Measurements from ENCODE around the gene OPRD1. TPM values are rescaled to one million over a fixed set of nuclear protein-coding genes. Genes with fewer than 3 reads are reported as not detected.

Gene OPRD1
- total RNA-seq, 1 experiment from 2014 or later = 0.52 TPM

GRCh38 chr1:28891256-28891655 lies 79.3 kb downstream of the OPRD1 start:
- Histone ChIP-seq H3K4me3 (ENCODE audit: insufficient read depth, low read depth, low read length) (no peak overlapping the region), H3K36me3 (replicated peaks; ENCODE audit: control insufficient read depth, insufficient read depth, low read length) (no peaks in the 10 kb centered on the region), H3K27me3 (ENCODE audit: control insufficient read depth, insufficient read depth, low read length) (peaks cover 9% of the 10 kb centered on the region)
- peak; percentile 9 for DNase-seq

GRCh38 chr1:28893403-28894102 lies 81.6 kb downstream of the OPRD1 start:
- H3K27me3 ChIP-seq (ENCODE audit: control insufficient read depth, insufficient read depth, low read length) = peaks cover 4% of the 10 kb centered on the region; the same call in 1 of the 2 replicates
- DNase-seq = peak; percentile 88
- H3K36me3 ChIP-seq (replicated peaks; ENCODE audit: control insufficient read depth, insufficient read depth, low read length) = no peaks in the 10 kb centered on the region
- no peak overlapping the region for H3K4me3 ChIP-seq (ENCODE audit: insufficient read depth, low read depth, low read length)

- H3K4me3 ChIP-seq (ENCODE audit: insufficient read depth, low read depth, low read length) = no peak overlapping the region
- no peak for DNase-seq
- no peaks in the 10 kb centered on the region for H3K36me3 ChIP-seq (replicated peaks; ENCODE audit: control insufficient read depth, insufficient read depth, low read length)
- no peaks in the 10 kb centered on the region; the same call in 1 of the 2 replicates for H3K27me3 ChIP-seq (ENCODE audit: control insufficient read depth, insufficient read depth, low read length)
These were observed 82.8 kb downstream of the OPRD1 start for GRCh38 chr1:28894785-28895184.

- Histone ChIP-seq H3K27me3 (ENCODE audit: control insufficient read depth, insufficient read depth, low read length) (no peaks in the 10 kb centered on the region; the same call in 1 of the 2 replicates), H3K4me3 (ENCODE audit: insufficient read depth, low read depth, low read length) (no peak overlapping the region), H3K36me3 (replicated peaks; ENCODE audit: control insufficient read depth, insufficient read depth, low read length) (no peaks in the 10 kb centered on the region; the same call in 1 of the 2 replicates)
- DNase-seq = no peak
These were observed 84.1 kb downstream of the OPRD1 start for GRCh38 chr1:28895896-28896608.

GRCh38 chr1:28896609-28896986 lies 84.6 kb downstream of the OPRD1 start:
- DNase-seq = no peak
- H3K36me3 ChIP-seq (replicated peaks; ENCODE audit: control insufficient read depth, insufficient read depth, low read length) = no peaks in the 10 kb centered on the region; the same call in 1 of the 2 replicates
- H3K27me3 ChIP-seq (ENCODE audit: control insufficient read depth, insufficient read depth, low read length) = no peaks in the 10 kb centered on the region; the same call in 1 of the 2 replicates
- no peak overlapping the region for H3K4me3 ChIP-seq (ENCODE audit: insufficient read depth, low read depth, low read length)

GRCh38 chr1:28897789-28898188 lies 85.8 kb downstream of the OPRD1 start:
- Histone ChIP-seq H3K36me3 (replicated peaks; ENCODE audit: control insufficient read depth, insufficient read depth, low read length) (no peaks in the 10 kb centered on the region; the same call in 1 of the 2 replicates), H3K4me3 (ENCODE audit: insufficient read depth, low read depth, low read length) (no peak overlapping the region), H3K27me3 (ENCODE audit: control insufficient read depth, insufficient read depth, low read length) (no peaks in the 10 kb centered on the region; the same call in 1 of the 2 replicates)
- DNase-seq = no peak

- no peak for DNase-seq
- no peaks in the 10 kb centered on the region; the same call in 1 of the 2 replicates for H3K27me3 ChIP-seq (ENCODE audit: control insufficient read depth, insufficient read depth, low read length)
- H3K4me3 ChIP-seq (ENCODE audit: insufficient read depth, low read depth, low read length) = no peak overlapping the region
- H3K36me3 ChIP-seq (replicated peaks; ENCODE audit: control insufficient read depth, insufficient read depth, low read length) = no peaks in the 10 kb centered on the region; the same call in 1 of the 2 replicates
These were observed 86.5 kb downstream of the OPRD1 start for GRCh38 chr1:28898405-28898881.

GRCh38 chr1:28899267-28899666 lies 87.3 kb downstream of the OPRD1 start:
- Histone ChIP-seq H3K36me3 (replicated peaks; ENCODE audit: control insufficient read depth, insufficient read depth, low read length) (no peaks in the 10 kb centered on the region; the same call in 1 of the 2 replicates), H3K4me3 (ENCODE audit: insufficient read depth, low read depth, low read length) (no peak overlapping the region), H3K27me3 (ENCODE audit: control insufficient read depth, insufficient read depth, low read length) (no peaks in the 10 kb centered on the region; the same call in 1 of the 2 replicates)
- DNase-seq = no peak

GRCh38 chr1:28900562-28900961 lies 88.6 kb downstream of the OPRD1 start:
- Histone ChIP-seq H3K27me3 (ENCODE audit: control insufficient read depth, insufficient read depth, low read length) (no peaks in the 10 kb centered on the region; the same call in 1 of the 2 replicates), H3K36me3 (replicated peaks; ENCODE audit: control insufficient read depth, insufficient read depth, low read length) (no peaks in the 10 kb centered on the region; the same call in 1 of the 2 replicates), H3K4me3 (ENCODE audit: insufficient read depth, low read depth, low read length) (no peak overlapping the region)
- no peak for DNase-seq

GRCh38 chr1:28902738-28903137 lies 90.8 kb downstream of the OPRD1 start:
- no peaks in the 10 kb centered on the region; the same call in 1 of the 2 replicates for H3K36me3 ChIP-seq (replicated peaks; ENCODE audit: control insufficient read depth, insufficient read depth, low read length)
- no peak overlapping the region for H3K4me3 ChIP-seq (ENCODE audit: insufficient read depth, low read depth, low read length)
- H3K27me3 ChIP-seq (ENCODE audit: control insufficient read depth, insufficient read depth, low read length) = no peaks in the 10 kb centered on the region; the same call in 1 of the 2 replicates
- DNase-seq = no peak

- DNase-seq = no peak
- no peak overlapping the region for H3K4me3 ChIP-seq (ENCODE audit: insufficient read depth, low read depth, low read length)
- H3K36me3 ChIP-seq (replicated peaks; ENCODE audit: control insufficient read depth, insufficient read depth, low read length) = no peaks in the 10 kb centered on the region
- no peaks in the 10 kb centered on the region for H3K27me3 ChIP-seq (ENCODE audit: control insufficient read depth, insufficient read depth, low read length)
These were observed 94.1 kb downstream of the OPRD1 start for GRCh38 chr1:28905921-28906666.

GRCh38 chr1:28909198-28909597 lies 97.2 kb downstream of the OPRD1 start:
- no peaks in the 10 kb centered on the region for H3K27me3 ChIP-seq (ENCODE audit: control insufficient read depth, insufficient read depth, low read length)
- no peak overlapping the region for H3K4me3 ChIP-seq (ENCODE audit: insufficient read depth, low read depth, low read length)
- no peak for DNase-seq
- H3K36me3 ChIP-seq (replicated peaks; ENCODE audit: control insufficient read depth, insufficient read depth, low read length) = no peaks in the 10 kb centered on the region

- Histone ChIP-seq H3K27me3 (ENCODE audit: control insufficient read depth, insufficient read depth, low read length) (no peaks in the 10 kb centered on the region), H3K4me3 (ENCODE audit: insufficient read depth, low read depth, low read length) (no peak overlapping the region), H3K36me3 (replicated peaks; ENCODE audit: control insufficient read depth, insufficient read depth, low read length) (no peaks in the 10 kb centered on the region)
- DNase-seq = no peak
These were observed 98.6 kb downstream of the OPRD1 start for GRCh38 chr1:28910379-28911115.

- no peak for DNase-seq
- no peaks in the 10 kb centered on the region for H3K27me3 ChIP-seq (ENCODE audit: control insufficient read depth, insufficient read depth, low read length)
- H3K36me3 ChIP-seq (replicated peaks; ENCODE audit: control insufficient read depth, insufficient read depth, low read length) = no peaks in the 10 kb centered on the region
- peak overlapping the region; percentile 54 for H3K4me3 ChIP-seq (ENCODE audit: insufficient read depth, low read depth, low read length)
These were observed 101.8 kb downstream of the OPRD1 start for GRCh38 chr1:28913786-28914227.

Measured in H7 (cell line).